ENCODE results near the gene KCNIP3.
"Not testable (repeated sequence)": the region's sequence is repeated elsewhere in the genome, so short reads cannot be mapped to it uniquely, and the experiment has no call there.

Gene KCNIP3

GRCh38 chr2:95374451-95374920 lies 77.3 kb downstream of the KCNIP3 start:
- DNase-seq, result no peak

- no peak for DNase-seq
These were observed 77.8 kb downstream of the KCNIP3 start for GRCh38 chr2:95374921-95375471.

- no peak for DNase-seq
These were observed 78.5 kb downstream of the KCNIP3 start for GRCh38 chr2:95375532-95376150.

- DNase-seq, result no peak
These were observed 79.4 kb downstream of the KCNIP3 start for GRCh38 chr2:95376311-95377215.

GRCh38 chr2:95377216-95378123 lies 80.3 kb downstream of the KCNIP3 start:
- no peak for DNase-seq

- not testable (repeated sequence) for DNase-seq
These were observed 81.1 kb downstream of the KCNIP3 start for GRCh38 chr2:95378281-95378680.

GRCh38 chr2:95379371-95379831 lies 82.3 kb downstream of the KCNIP3 start:
- DNase-seq, result no peak

GRCh38 chr2:95380280-95380679 lies 83.1 kb downstream of the KCNIP3 start:
- no peak for DNase-seq

- no peak for DNase-seq
These were observed 83.6 kb downstream of the KCNIP3 start for GRCh38 chr2:95380731-95381130.

GRCh38 chr2:95381212-95382191 lies 84.4 kb downstream of the KCNIP3 start:
- no peak for DNase-seq

GRCh38 chr2:95382192-95382591 lies 85.0 kb downstream of the KCNIP3 start:
- DNase-seq, result no peak

- DNase-seq, result no peak
These were observed 85.8 kb downstream of the KCNIP3 start for GRCh38 chr2:95382686-95383634.

- no peak for DNase-seq
These were observed 86.5 kb downstream of the KCNIP3 start for GRCh38 chr2:95383635-95384027.

GRCh38 chr2:95384854-95385569 lies 87.9 kb downstream of the KCNIP3 start:
- no peak for DNase-seq

- DNase-seq, result no peak
These were observed 88.4 kb downstream of the KCNIP3 start for GRCh38 chr2:95385570-95385984.

GRCh38 chr2:95386031-95386430 lies 88.9 kb downstream of the KCNIP3 start:
- DNase-seq, result no peak

- no peak for DNase-seq
These were observed 90.2 kb downstream of the KCNIP3 start for GRCh38 chr2:95387358-95387757.

- no peak for DNase-seq
These were observed 91.0 kb downstream of the KCNIP3 start for GRCh38 chr2:95388091-95388692.

GRCh38 chr2:95388856-95389244 lies 91.7 kb downstream of the KCNIP3 start:
- DNase-seq, result no peak
